GM12878 (cell line): ENCODE data around the gene PDCD10. TPM values are rescaled to one million over a fixed set of nuclear protein-coding genes. Genes with fewer than 3 reads are reported as not detected.
A peak's percentile ranks its signal among the peaks of the same experiment; 100 is the strongest.

ENCODE experiments used
- ATAC-seq: fragments of 200-7000 bp; cut with Tn5 transposase; 3 replicates; pipeline ENCODE4 v1.9.1; 2020; ENCODE audit warnings: mild to moderate bottlenecking, moderate library complexity
- BruUV-seq: library from RNA; stranded (reverse); fragments of 400-500 nt; replicated peaks from 2 replicates; lab custom pipeline; 2021; lab: Mats Ljungman, UMichigan
- CTCF ChIA-PET: fragments of 300-600 bp; sonication (Branson Sonifier 250); formaldehyde crosslinking; extraction: SDS; loops from one replicate; lab custom pipeline; 2021; ENCODE audit warnings: inconsistent platforms; lab: Yijun Ruan, JAX
- POLR2A ChIA-PET: fragments of 350-600 bp; formaldehyde crosslinking; extraction: SDS; loops from one replicate; lab custom pipeline; 2021; ENCODE audit warnings: inconsistent platforms; lab: Charles Lee
- RAD21 ChIA-PET: fragments of 300-600 bp; sonication (Branson Sonifier 250); formaldehyde crosslinking; loops from one replicate; lab custom pipeline; 2023; ENCODE audit warnings: antibody characterized with exemption; ENCODE audit not compliant: unreplicated experiment; lab: Charles Lee
- SMC1A ChIA-PET: fragments of 300-600 bp; sonication (Branson Sonifier 250); formaldehyde crosslinking; loops from one replicate; lab custom pipeline; 2023; ENCODE audit not compliant: unreplicated experiment, uncharacterized antibody; lab: Charles Lee
- DNase-seq: peaks from one replicate; pipeline ENCODE4 v3.0.0-alpha.2; 2011; ENCODE audit warnings: low read depth, low spot score
- FAIRE-seq: peaks from 3 replicates; lab custom pipeline; 2011; peaks lifted over from hg19 to GRCh38; lab: Jason Lieb, UNC
- H2AFZ ChIP-seq: 2 replicates; pipeline ENCODE4 v1.6.0; 2011; ENCODE audit warnings: low read depth, low read length, control low read depth; ENCODE audit not compliant: control insufficient read depth
- H3K27ac ChIP-seq: 2 replicates; pipeline ENCODE4 v1.5.1; 2011; ENCODE audit warnings: control low read depth; ENCODE audit not compliant: control insufficient read depth, insufficient read depth
- H3K27me3 ChIP-seq, 2 experiments: replicated peaks in 1 of 2; 2 replicates each; pipeline versions ENCODE4 v1.6.0 to v1.6.1; 2011; ENCODE audit warnings: low read length in 1 of 2; ENCODE audit not compliant: control insufficient read depth in 2 of 2, insufficient read depth in 2 of 2
- H3K36me3 ChIP-seq, 2 experiments: 2 replicates each; pipeline ENCODE4 v1.5.1; 2011; ENCODE audit warnings: low read length in 1 of 2; ENCODE audit not compliant: control insufficient read depth in 2 of 2, insufficient read depth in 2 of 2
- H3K4me1 ChIP-seq: 2 replicates; pipeline ENCODE4 v1.6.1; 2011; ENCODE audit warnings: mild to moderate bottlenecking, low read length, moderate library complexity, mixed read lengths; ENCODE audit not compliant: control insufficient read depth, insufficient read depth
- H3K4me2 ChIP-seq: 2 replicates; pipeline ENCODE4 v1.6.0; 2011; ENCODE audit warnings: control low read depth; ENCODE audit not compliant: control insufficient read depth, insufficient read depth
- H3K4me3 ChIP-seq: fragments of 200-600 bp; sonication (generic); 2 replicates; pipeline ENCODE4 v1.5.1; 2016
- H3K79me2 ChIP-seq: 2 replicates; pipeline ENCODE4 v1.6.0; 2011; ENCODE audit warnings: low read length; ENCODE audit not compliant: control insufficient read depth, insufficient read depth
- H3K9ac ChIP-seq: 2 replicates; pipeline ENCODE4 v1.8.0; 2011; ENCODE audit warnings: low read length, control low read depth, mixed read lengths; ENCODE audit not compliant: control insufficient read depth, insufficient read depth
- H3K9me3 ChIP-seq: replicated peaks from 3 replicates; pipeline ENCODE4 v1.5.1; 2011; ENCODE audit warnings: mild to moderate bottlenecking, low read length; ENCODE audit not compliant: control insufficient read depth, insufficient read depth
- H4K20me1 ChIP-seq: 2 replicates; pipeline ENCODE4 v1.6.0; 2011; ENCODE audit not compliant: control insufficient read depth, insufficient read depth
- CHD1 ChIP-seq: IDR thresholded peaks from 2 replicates; pipeline ENCODE4 v1.6.1; 2012; ENCODE audit warnings: low read depth, low read length, improper control_type of control experiment
- FOS ChIP-seq: IDR thresholded peaks from 3 replicates; pipeline ENCODE4 v1.6.1; 2011; ENCODE audit warnings: borderline replicate concordance; ENCODE audit not compliant: insufficient read length; ENCODE audit errors: extremely low read depth
- JUNB ChIP-seq: IDR thresholded peaks from 2 replicates; pipeline ENCODE4 v1.6.1; 2016; ENCODE audit warnings: antibody characterized with exemption, mild to moderate bottlenecking
- JUND ChIP-seq: IDR thresholded peaks from 2 replicates; pipeline ENCODE4 v1.6.1; 2012; ENCODE audit warnings: low read depth, mild to moderate bottlenecking, low read length, improper control_type of control experiment, moderate library complexity
- STAT1 ChIP-seq: fragments of 450-650 bp; conservative IDR thresholded peaks from 2 replicates; pipeline ENCODE4 v1.6.1; 2014; ENCODE audit warnings: antibody characterized with exemption, mild to moderate bottlenecking
- WGBS: methylation state at CpG from one replicate; pipeline ENCODE4 v1.1.6; 2016; ENCODE audit warnings: low lambda C conversion rate; ENCODE audit not compliant: insufficient replicate concordance, insufficient coverage; ENCODE audit errors: missing lambda C conversion rate; 5-methylcytosine and 5-hydroxymethylcytosine counted together
- in situ Hi-C: fragments of 300-500 bp; cut with MboI; formaldehyde crosslinking; loops from 9 replicates; pipeline ENCODE4 v1.14.3; 2018; ENCODE audit warnings: mixed read lengths
- intact Hi-C: fragments of 100-400 bp; cut with micrococcal nuclease; formaldehyde crosslinking; loops from one replicate; pipeline ENCODE4 v1.14.2; 2022; ENCODE audit not compliant: unreplicated experiment
- polyA plus RNA-seq, 11 experiments: library from polyadenylated mRNA; depleted of rRNA in 4 of 11; unstranded in 6 of 11; stranded (reverse) in 5 of 11; fragments of >200 nt; fragmentation: Nextera tagmentation in 4 of 11; fragmentation: Illumina TruSeq in 1 of 11; extraction: Ambion mirVana in 4 of 11; extraction: Trizol in 1 of 11; gene quantifications; 1 replicate in 1 of 11; 2 replicates in 10 of 11; pipeline versions ENCODE4 v1.2.1 to v1.2.3, GENCODE V29; 2011 to 2016; ENCODE audit warnings: inconsistent platforms in 2 of 11, missing spikeins in 2 of 11, low read depth in 1 of 11
- total RNA-seq, 4 experiments: library from RNA; depleted of rRNA in 3 of 4; stranded (reverse); fragments of >200 nt in 3 of 4; fragmentation: Illumina TruSeq in 1 of 4; extraction: Trizol in 1 of 4; gene quantifications; 2 replicates each; pipeline versions ENCODE4 v1.2.1 to v1.2.3, GENCODE V29; 2013 to 2021
- TF ChIP-seq, protein P1 (sequence below): IDR thresholded peaks from 2 replicates; pipeline ENCODE4 v1.6.1; 2012; ENCODE audit warnings: low read depth, low read length, improper control_type of control experiment
- TF ChIP-seq, protein P2 (sequence below): IDR thresholded peaks from 2 replicates; pipeline ENCODE4 v1.6.1; 2012; ENCODE audit warnings: low read length, inconsistent platforms
- TF ChIP-seq, protein P3 (sequence below): fragments of 450-650 bp; IDR thresholded peaks from 2 replicates; pipeline ENCODE4 v1.6.1; 2014; ENCODE audit warnings: mild to moderate bottlenecking

The PDCD10 gene
- total and polyA plus RNA-seq, 10 of the 15 experiments (the other 5 are each of a cell fraction or from before 2014, with no cell fraction given) = 64.1 to 247 (median 125) TPM

DNA sequence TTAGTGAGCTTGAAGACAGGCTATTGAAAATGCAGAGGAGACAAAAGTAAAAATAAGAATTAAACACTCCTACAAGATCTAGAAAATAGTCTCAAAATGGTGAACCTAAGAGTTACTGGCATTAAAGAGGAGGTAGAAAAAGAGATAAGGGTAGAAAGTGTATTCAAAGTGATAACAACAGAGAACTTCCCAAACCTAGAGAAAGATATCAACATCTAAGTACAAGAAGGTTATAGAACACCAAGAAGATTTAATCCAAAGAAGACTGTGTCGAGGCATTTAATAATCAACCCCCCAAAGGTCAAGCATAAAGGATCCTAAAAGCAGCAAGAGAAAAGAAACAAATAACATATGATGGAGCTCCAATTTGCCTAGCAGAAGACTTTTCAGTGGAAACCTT lies 23.3 kb downstream of the PDCD10 start:
- H3K4me3 ChIP-seq = no peak overlapping the region
- H3K27me3 ChIP-seq = no peaks in the 10 kb centered on the region
- ChIA-PET SMC1A (interaction anchor here (0.7 to 1.2 kb wide), 2 partner anchors 8 to 16 kb away, joined by 3 to 4 read pairs; no protein-coding TSS in a partner anchor), POLR2A (no interaction called here), CTCF (interaction anchor here (0.9 to 2.0 kb wide), 5 partner anchors 9 to 171 kb away, joined by 3 to 7 read pairs (median 4); no protein-coding TSS in a partner anchor), RAD21 (no interaction called here)
- 100% methylated on average over 1 of the region's 1 CpG for WGBS
- H3K4me2 ChIP-seq = no peak overlapping the region
- peaks cover 3% of the 10 kb centered on the region; the same call in 1 of the 2 replicates for H4K20me1 ChIP-seq
- BruUV-seq = no TSS peak
- H3K9ac ChIP-seq = no peak overlapping the region
- no peak for DNase-seq
- peaks cover 12 to 13% of the 10 kb centered on the region in 2 experiments for H3K36me3 ChIP-seq
- intact Hi-C loops (no loop called here), in situ Hi-C loops (no loop called here)
- ATAC-seq = no peak
- no peak overlapping the region for H3K27ac ChIP-seq
- H2AFZ ChIP-seq = no peak overlapping the region
- peaks cover 28% of the 10 kb centered on the region for H3K79me2 ChIP-seq
- H3K9me3 ChIP-seq = no peaks in the 10 kb centered on the region
- no peak for TF ChIP-seq FOS
- peak; percentile 7 for FAIRE-seq
- H3K4me1 ChIP-seq = no peaks in the 10 kb centered on the region

DNA sequence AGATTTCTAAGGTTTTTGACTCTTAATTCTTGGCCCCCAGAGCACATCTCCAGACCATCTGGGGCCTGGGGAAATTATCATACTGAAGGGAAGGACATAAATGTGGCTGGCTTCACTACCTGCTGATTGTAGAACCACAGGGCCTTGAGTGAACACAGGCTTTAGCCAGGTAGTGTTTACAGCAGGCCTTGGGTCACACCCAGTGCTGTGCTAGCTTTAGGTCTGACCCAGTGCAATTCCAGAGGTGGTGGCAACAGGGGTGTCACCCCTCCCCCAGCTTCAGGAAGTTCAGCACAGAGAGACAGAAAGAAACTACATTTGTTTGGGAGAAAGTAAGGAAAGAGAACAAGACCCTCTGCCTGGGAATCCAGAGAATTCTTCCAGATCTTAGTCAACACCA lies 24.1 kb downstream of the PDCD10 start:
- in situ Hi-C loops = no loop called here
- Histone ChIP-seq H4K20me1 (peaks cover 3% of the 10 kb centered on the region; the same call in 1 of the 2 replicates), H2AFZ (no peak overlapping the region), H3K79me2 (peaks cover 25% of the 10 kb centered on the region), H3K27me3 (no peaks in the 10 kb centered on the region), H3K36me3 (peaks cover 12 to 13% of the 10 kb centered on the region in 2 experiments), H3K4me1 (no peaks in the 10 kb centered on the region), H3K4me3 (no peak overlapping the region), H3K27ac (no peak overlapping the region), H3K4me2 (no peak overlapping the region), H3K9ac (no peak overlapping the region), H3K9me3 (no peaks in the 10 kb centered on the region)
- intact Hi-C loops = no loop called here
- ChIA-PET SMC1A (no interaction called here), CTCF (interaction anchor here (0.6 to 1.1 kb wide), 2 partner anchors 13 to 25 kb away, joined by 3 read pairs; no protein-coding TSS in a partner anchor), RAD21 (no interaction called here), POLR2A (no interaction called here)
- ATAC-seq = no peak
- TF ChIP-seq STAT1 (no peak), JUNB (no peak), CHD1 (no peak), JUND (no peak)
- TF ChIP-seq, protein P1, sequence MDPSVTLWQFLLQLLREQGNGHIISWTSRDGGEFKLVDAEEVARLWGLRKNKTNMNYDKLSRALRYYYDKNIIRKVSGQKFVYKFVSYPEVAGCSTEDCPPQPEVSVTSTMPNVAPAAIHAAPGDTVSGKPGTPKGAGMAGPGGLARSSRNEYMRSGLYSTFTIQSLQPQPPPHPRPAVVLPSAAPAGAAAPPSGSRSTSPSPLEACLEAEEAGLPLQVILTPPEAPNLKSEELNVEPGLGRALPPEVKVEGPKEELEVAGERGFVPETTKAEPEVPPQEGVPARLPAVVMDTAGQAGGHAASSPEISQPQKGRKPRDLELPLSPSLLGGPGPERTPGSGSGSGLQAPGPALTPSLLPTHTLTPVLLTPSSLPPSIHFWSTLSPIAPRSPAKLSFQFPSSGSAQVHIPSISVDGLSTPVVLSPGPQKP = no peak
- TF ChIP-seq, protein P2, sequence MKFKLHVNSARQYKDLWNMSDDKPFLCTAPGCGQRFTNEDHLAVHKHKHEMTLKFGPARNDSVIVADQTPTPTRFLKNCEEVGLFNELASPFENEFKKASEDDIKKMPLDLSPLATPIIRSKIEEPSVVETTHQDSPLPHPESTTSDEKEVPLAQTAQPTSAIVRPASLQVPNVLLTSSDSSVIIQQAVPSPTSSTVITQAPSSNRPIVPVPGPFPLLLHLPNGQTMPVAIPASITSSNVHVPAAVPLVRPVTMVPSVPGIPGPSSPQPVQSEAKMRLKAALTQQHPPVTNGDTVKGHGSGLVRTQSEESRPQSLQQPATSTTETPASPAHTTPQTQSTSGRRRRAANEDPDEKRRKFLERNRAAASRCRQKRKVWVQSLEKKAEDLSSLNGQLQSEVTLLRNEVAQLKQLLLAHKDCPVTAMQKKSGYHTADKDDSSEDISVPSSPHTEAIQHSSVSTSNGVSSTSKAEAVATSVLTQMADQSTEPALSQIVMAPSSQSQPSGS = no peak
- TF ChIP-seq, protein P3, sequence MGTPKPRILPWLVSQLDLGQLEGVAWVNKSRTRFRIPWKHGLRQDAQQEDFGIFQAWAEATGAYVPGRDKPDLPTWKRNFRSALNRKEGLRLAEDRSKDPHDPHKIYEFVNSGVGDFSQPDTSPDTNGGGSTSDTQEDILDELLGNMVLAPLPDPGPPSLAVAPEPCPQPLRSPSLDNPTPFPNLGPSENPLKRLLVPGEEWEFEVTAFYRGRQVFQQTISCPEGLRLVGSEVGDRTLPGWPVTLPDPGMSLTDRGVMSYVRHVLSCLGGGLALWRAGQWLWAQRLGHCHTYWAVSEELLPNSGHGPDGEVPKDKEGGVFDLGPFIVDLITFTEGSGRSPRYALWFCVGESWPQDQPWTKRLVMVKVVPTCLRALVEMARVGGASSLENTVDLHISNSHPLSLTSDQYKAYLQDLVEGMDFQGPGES = no peak
- no TSS peak for BruUV-seq
- no peak for FAIRE-seq
- no peak for DNase-seq
